ENCODE results near the gene COX17. TPM values are rescaled to one million over a fixed set of nuclear protein-coding genes. Genes with fewer than 3 reads are reported as not detected.

Gene COX17
- total RNA-seq, 2 donors from 2014 or later: 54.1 to 73.7 TPM

- H3K4me1 ChIP-seq (ENCODE audit: control insufficient read depth, insufficient read depth, low read length): no peaks in the 10 kb centered on the region
- H3K36me3 Mint-ChIP-seq (ENCODE audit: low read depth): no peaks in the 10 kb centered on the region
- H3K4me1 Mint-ChIP-seq: peaks cover 9% of the 10 kb centered on the region
- H3K4me3 ChIP-seq (ENCODE audit: low read length): peak overlapping the region; percentile 80
- peaks cover 11% of the 10 kb centered on the region for H3K27me3 ChIP-seq (ENCODE audit: control insufficient read depth, insufficient read depth, low read length, poor library complexity, severe bottlenecking)
- H3K27me3 Mint-ChIP-seq (ENCODE audit: insufficient read depth): peaks cover 23% of the 10 kb centered on the region
- 91 to 94% methylated on average over 7 to 8 of the region's 8 CpGs for WGBS, 2 experiments (ENCODE audit: insufficient coverage in 1 of 2, insufficient read length in 1 of 2)
- no peaks in the 10 kb centered on the region for H3K9me3 ChIP-seq (ENCODE audit: control insufficient read depth, low read length)
- H3K27ac ChIP-seq (ENCODE audit: low read depth, low read length): no peak overlapping the region
- no peak for DNase-seq
- no peak for TF ChIP-seq CTCF (conservative IDR thresholded peaks at IDR 0.05)
- peaks cover 4% of the 10 kb centered on the region for H3K9me3 Mint-ChIP-seq
- H3K27ac Mint-ChIP-seq: no peak overlapping the region
- H3K36me3 ChIP-seq (ENCODE audit: control insufficient read depth, insufficient read depth, low read length): no peaks in the 10 kb centered on the region
- peak overlapping the region; percentile 63 for H3K4me3 Mint-ChIP-seq
- no peak overlapping the region for H3K9ac ChIP-seq (ENCODE audit: extremely low read depth, low read length, poor library complexity, severe bottlenecking)
Observed at GRCh38 chr3:119703820-119704531, 26.8 kb upstream of the COX17 start.

GRCh38 chr3:119702530-119703527 lies 25.6 kb upstream of the COX17 start, which contains the start of gene CFAP91:
Gene CFAP91, plus strand, starts transcription at chr3:119703022. Its CDS starts 77 bp downstream, at chr3:119703099.
- Histone ChIP-seq H3K4me3 (ENCODE audit: low read length) (peak within 1 kb of the TSS; percentile 80), H3K9ac (ENCODE audit: extremely low read depth, low read length, poor library complexity, severe bottlenecking) (no peak within 1 kb of the TSS), H3K36me3 (ENCODE audit: control insufficient read depth, insufficient read depth, low read length) (no peaks in the 10 kb centered on the region), H3K9me3 (ENCODE audit: control insufficient read depth, low read length) (no peaks in the 10 kb centered on the region), H3K4me1 (ENCODE audit: control insufficient read depth, insufficient read depth, low read length) (no peaks in the 10 kb centered on the region), H3K27me3 (ENCODE audit: control insufficient read depth, insufficient read depth, low read length, poor library complexity, severe bottlenecking) (peaks cover 11% of the 10 kb centered on the region), H3K27ac (ENCODE audit: low read depth, low read length) (no peak within 1 kb of the TSS)
- peak; percentile 99 for DNase-seq
- H3K9me3 Mint-ChIP-seq: peaks cover 4% of the 10 kb centered on the region
- no peak for TF ChIP-seq CTCF (conservative IDR thresholded peaks at IDR 0.05)
- H3K36me3 Mint-ChIP-seq (ENCODE audit: low read depth): no peaks in the 10 kb centered on the region
- H3K27ac Mint-ChIP-seq: no peak within 1 kb of the TSS
- peaks cover 9% of the 10 kb centered on the region for H3K4me1 Mint-ChIP-seq
- 16 to 49% methylated on average over 25 to 59 of the region's 59 CpGs for WGBS, 2 experiments (ENCODE audit: insufficient coverage in 1 of 2, insufficient read length in 1 of 2)
- peaks cover 27% of the 10 kb centered on the region for H3K27me3 Mint-ChIP-seq (ENCODE audit: insufficient read depth)
- peak within 1 kb of the TSS; percentile 63 for H3K4me3 Mint-ChIP-seq

GRCh38 chr3:119700920-119701734 lies 23.9 kb upstream of the COX17 start:
- no peak overlapping the region for H3K27ac Mint-ChIP-seq
- TF ChIP-seq CTCF (conservative IDR thresholded peaks at IDR 0.05): no peak
- H3K9me3 Mint-ChIP-seq: peaks cover 4% of the 10 kb centered on the region
- no peak overlapping the region for H3K9ac ChIP-seq (ENCODE audit: extremely low read depth, low read length, poor library complexity, severe bottlenecking)
- H3K27ac ChIP-seq (ENCODE audit: low read depth, low read length): no peak overlapping the region
- H3K9me3 ChIP-seq (ENCODE audit: control insufficient read depth, low read length): no peaks in the 10 kb centered on the region
- no peaks in the 10 kb centered on the region for H3K4me1 ChIP-seq (ENCODE audit: control insufficient read depth, insufficient read depth, low read length)
- H3K27me3 ChIP-seq (ENCODE audit: control insufficient read depth, insufficient read depth, low read length, poor library complexity, severe bottlenecking): peaks cover 11% of the 10 kb centered on the region
- peaks cover 27% of the 10 kb centered on the region for H3K27me3 Mint-ChIP-seq (ENCODE audit: insufficient read depth)
- H3K36me3 Mint-ChIP-seq (ENCODE audit: low read depth): no peaks in the 10 kb centered on the region
- no peak overlapping the region for H3K4me3 ChIP-seq (ENCODE audit: low read length)
- no peak overlapping the region for H3K4me3 Mint-ChIP-seq
- no peaks in the 10 kb centered on the region for H3K36me3 ChIP-seq (ENCODE audit: control insufficient read depth, insufficient read depth, low read length)
- peaks cover 9% of the 10 kb centered on the region for H3K4me1 Mint-ChIP-seq
- WGBS, 2 experiments (ENCODE audit: insufficient coverage in 1 of 2, insufficient read length in 1 of 2): 93 to 95% methylated on average over 11 to 20 of the region's 22 CpGs
- DNase-seq: no peak

All from endodermal cell (in vitro differentiated cells).